Fibroblast of peridontal ligament (primary cell): ENCODE results near the gene PANK2.
"Not testable (repeated sequence)": the region's sequence is repeated elsewhere in the genome, so short reads cannot be mapped to it uniquely, and the experiment has no call there.

Source experiments
- DNase-seq: peaks from one replicate; pipeline ENCODE4 v3.0.0-alpha.2; 2010; ENCODE audit errors: extremely low read depth

The PANK2 gene

GRCh38 chr20:3901028-3901705 is 12.0 kb downstream of the PANK2 start:
- DNase-seq, result peak; percentile 65

GRCh38 chr20:3901706-3902440 is 12.7 kb downstream of the PANK2 start:
- DNase-seq, result no peak

- no peak for DNase-seq
Observed at GRCh38 chr20:3902446-3902845, 13.3 kb downstream of the PANK2 start.

DNA sequence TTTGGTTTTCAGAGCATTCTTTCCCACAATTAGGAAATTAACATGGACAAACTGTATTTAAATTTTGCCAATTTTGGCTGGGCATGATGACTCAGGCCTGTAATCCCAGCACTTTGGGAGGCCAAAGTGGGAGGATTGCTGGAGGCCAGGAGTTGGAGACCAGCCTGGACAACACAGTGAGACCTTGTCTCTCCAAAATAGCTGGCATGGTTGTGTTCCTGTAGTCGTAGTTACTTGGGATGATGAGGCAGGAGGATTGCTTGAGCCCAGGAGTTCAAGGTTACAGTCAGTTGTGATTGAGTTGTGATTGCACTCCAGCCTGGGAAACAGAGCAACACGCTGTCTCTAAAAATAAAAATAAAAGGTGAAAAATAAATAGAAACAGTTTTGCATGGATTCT is 15.0 kb downstream of the PANK2 start:
- DNase-seq, result no peak

DNA sequence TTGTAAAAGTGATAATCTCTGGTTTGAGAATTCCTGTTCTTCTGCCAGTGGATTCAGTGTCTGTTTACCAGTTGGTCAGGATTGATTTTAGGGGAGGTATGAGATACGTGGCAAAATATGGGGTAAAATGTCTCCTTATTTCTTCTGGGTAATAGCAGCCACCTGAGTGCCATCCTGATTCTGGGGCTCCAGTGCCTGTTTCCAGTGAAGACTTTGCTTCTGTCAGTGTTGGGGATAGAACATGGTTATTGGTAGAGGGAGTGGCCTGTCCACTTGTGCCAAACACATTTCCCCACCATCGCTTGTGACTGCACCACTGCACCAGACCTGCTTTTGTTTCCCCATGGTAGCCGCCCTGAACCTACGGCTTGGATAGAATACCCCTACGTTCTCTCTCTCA is 15.7 kb downstream of the PANK2 start:
- no peak for DNase-seq

DNA sequence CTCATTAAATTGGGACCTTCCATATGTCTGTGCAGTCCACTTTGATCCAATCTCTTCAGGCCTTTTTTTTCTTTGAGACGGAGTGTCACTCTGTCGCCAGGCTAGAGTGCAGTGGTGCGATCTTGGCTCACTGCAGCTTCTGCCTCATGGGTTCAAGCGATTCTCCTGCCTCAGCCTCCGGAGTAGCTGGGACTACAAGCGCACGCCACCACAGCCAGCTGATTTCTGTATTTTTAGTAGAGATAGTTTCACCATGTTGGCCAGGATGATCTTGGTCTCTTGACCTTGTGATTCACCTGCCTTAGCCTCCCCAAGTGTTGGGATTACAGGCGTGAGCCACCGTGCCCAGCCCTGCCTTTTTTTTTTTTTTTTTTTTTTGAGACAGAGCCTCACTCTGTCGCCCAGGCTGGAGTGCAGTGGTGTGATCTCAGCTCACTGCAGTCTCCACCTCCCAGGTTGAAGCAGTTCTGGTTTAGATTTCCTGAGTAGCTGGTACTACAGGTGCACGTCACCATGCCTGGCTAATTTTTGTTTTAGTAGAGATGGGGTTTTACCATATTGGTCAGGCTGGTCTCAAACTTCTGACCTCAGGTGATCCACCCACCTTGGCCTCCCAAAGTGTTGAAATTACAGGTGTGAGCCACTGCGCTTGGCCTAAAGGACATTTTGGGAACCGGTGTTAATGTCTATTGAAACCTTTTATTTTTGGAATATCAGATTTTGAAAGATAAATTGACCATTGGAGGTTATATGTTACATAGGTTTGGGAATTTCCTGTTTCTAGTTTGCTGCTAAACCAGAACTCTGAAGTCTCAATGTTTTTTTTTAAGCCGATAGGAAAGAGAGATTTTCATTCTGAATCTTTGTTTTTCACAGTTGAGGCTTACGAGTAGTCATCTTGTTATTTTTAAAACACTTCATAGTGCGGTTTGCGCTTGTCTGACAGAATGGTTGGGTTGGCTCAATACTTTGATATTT is 17.8 kb downstream of the PANK2 start:
- not testable (repeated sequence) for DNase-seq

- no peak for DNase-seq
Observed at GRCh38 chr20:3908667-3909066, 19.5 kb downstream of the PANK2 start.

DNA sequence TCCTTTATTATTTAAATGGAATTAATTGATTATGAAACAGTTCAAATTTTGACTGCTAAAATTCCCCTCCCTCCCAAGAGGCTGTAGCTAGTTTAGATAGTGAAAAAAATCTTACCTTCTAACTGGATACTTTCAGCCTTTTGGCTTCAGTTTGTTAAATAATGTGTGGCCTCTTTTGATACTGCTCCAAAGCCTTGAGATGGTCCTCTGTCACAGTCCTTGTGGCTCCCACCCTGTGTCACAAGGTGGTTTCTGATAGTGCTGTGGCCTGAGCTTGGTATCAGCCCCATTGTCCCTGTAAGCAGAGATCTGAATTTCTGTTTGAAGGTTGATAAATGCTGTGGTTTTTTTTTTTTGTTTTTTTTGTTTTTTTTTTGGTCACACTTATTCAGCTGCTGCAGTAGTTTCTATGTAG is 20.8 kb downstream of the PANK2 start:
- DNase-seq, result no peak

DNA sequence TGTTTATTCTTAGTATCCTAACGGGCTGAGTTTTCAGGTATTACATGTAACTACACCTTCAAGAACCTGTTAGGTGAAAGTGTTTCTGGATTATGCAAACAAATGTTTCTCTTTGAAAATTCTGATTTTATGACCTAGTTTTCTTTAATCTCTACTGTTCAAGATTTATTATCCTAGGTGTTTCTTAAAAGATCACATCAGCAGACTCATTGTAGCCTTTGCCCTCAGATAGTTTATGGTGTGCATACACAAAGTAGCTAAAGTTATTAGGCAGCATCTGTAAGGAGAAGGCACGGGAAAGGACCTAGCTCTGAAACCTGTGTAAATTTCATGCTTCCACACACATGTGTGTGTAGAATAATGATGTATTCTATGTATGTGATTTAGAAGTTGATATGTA is 21.7 kb downstream of the PANK2 start:
- DNase-seq, result no peak

DNA sequence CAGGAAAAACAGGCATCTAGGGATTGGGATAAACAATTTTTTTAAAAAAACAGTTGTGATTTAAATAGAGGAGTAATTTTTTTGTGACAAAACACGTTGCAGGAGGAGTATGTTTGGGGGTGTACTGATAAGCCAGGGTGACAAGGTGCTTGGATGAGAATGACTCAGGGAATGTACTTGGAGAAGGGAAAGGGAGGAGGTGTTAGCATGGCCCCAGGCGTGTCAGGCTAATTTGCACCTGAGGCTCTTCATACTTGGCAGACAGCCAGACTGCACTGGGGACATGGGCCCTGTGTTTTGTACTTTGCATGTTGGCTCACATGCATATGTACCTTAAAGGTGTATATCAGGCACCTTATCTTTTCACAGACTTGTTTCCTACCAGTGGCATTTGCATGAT is 22.8 kb downstream of the PANK2 start:
- DNase-seq, result no peak

DNA sequence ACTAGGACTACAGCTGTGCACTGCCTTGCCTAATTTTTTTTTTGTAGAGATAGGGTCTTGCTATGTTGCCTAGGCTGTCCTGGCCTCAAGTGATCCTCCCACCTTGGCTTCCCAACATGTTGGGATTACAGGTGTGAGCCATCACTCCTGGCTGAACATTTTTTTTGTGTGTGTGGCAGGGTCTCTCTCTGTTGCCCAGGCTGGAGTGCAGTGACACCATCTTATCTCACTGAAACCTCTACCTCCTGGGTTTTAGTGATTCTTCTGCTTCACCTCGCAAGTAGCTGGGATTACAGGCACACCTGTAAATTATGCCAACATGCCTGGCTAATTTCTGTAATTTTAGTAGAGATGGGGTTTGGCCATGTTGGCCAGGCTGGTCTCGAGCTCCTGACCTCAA is 25.3 kb downstream of the PANK2 start:
- no peak for DNase-seq

- DNase-seq, result no peak
Observed at GRCh38 chr20:3915691-3916090, 26.5 kb downstream of the PANK2 start.

DNA sequence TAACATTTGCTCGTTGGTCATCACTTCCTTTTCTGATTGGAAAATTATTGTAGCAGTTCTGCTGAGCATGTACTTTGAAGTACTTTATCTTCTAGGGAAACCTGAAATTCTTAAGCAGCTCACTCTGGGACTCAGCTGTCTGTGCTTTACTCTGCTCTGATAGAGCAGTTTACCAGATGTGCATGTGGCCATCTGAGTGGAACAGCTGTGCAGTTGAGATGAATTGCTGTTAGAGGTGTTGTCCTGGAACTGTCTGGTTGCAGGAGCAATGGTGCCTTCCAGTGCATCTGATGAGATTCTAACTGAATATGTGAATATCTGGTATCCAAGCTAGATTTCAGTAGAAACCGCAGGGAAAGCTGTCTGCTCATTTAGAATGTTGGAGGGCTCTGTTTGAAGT is 27.2 kb downstream of the PANK2 start:
- DNase-seq, result no peak

- DNase-seq, result peak; percentile 83
Observed at GRCh38 chr20:3919352-3919751, 30.2 kb downstream of the PANK2 start.

DNA sequence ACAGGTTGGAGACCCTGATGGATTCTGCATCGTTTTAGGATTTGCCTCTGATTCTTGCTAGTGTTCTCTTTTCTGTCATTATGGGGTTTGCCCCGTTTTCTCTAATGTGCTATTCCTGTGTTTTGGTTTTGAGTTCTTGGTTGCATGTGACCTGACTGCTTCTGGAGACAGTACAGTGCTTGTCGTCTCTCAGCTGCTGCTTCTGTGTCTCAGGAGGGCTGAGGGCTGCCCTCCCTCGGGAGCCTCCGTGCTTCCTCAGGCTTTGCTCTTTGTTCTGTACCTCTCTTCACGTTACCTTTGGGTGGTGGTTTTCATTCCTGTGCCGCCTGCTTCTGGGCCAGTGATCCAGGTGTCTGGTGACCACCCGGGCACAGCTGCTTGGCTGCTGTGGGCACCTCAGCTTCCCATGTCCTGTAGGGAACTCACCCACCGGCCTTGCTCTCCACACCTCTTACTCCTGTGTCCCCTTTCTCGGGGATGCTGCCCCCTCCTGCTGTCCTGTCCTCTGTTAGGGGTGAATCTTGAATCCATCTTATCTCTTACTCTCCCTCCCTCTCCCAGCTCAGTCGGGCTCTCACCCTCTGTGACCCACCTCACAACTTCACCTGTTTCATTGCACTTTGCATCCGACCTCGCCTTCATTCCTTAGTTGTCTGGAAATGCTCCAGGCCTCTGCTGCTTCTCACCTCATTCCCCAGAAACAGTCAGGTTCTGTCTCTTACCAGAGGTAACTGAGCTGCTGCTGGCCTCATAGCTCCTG is 33.2 kb downstream of the PANK2 start:
- no peak for DNase-seq

DNA sequence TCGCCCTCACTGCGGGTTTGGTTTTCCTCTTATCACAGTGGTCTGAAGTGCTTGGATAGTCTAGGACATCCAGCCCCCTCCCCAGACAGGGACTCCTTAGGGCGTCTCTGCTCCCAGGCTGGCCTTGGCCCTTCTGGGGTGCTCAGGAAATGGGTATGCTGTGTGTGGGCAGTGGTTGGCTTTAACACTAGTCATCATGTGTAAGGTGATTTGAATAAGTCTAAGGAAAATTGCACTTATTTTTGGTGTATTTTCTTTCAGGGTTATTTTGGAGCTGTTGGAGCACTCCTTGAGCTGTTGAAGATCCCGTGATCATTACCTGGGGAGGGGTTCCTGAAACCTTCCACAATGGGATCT is 33.8 kb downstream of the PANK2 start:
- no peak for DNase-seq

DNA sequence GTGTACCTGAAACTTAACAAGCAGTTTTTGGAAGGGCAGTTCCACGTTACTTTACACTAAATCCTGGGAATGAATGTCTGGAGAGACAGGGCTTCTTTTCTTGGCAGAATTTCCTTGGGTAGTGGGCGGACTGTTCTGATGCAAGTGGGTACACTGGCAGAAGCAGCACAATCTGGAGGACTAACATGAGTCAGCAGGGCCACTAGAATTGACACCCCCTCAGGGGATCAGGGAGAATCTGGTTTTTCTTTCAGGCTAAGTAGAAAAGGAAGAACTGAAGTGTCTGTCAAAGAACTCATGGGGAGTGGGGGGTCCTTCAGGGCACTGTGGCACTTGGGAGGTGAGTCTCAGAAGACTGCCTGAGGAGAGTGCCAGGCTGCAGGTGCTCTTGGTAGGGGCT is 34.6 kb downstream of the PANK2 start:
- DNase-seq, result peak; percentile 38

- DNase-seq, result no peak
Observed at GRCh38 chr20:3924304-3925112, 35.3 kb downstream of the PANK2 start.

- no peak for DNase-seq
Observed at GRCh38 chr20:3925113-3925695, 36.0 kb downstream of the PANK2 start.

DNA sequence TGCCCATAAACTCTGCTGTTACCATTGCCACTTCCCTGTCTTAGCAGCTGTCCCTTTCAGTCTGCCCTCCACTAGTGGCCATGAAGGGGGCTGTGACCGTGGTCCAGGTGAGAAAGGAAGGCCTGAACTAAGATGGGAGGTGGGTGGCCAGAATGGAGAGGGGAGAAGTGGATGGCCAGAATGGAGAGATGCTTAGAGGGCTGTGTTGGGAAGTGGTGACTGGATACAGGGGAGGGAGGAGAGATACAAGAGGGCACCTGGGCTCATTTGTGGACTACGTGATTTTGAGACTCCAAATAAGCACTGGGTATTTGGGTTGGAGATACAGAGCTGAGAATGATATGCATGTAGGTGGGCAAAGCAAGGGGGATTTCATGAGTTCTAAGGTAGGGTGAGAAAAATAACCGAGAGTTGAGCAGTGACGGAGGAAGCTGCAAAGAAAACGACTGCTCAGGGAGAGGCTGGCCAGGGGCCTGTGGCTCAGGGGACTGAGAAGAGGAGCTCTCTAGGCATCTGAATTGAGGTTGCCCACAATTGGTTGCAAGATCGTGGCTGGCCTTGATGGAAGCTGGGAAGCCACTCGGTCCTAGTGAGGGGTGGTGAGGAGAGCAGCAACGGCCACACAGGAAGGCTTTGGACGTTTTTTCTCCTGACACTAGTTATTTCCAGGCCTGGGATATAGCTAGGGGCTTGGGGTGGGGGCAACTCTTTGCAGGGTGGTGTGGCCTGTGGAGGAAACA is 36.9 kb downstream of the PANK2 start:
- no peak for DNase-seq
